PC-3 (cell line): ENCODE results near the gene ABHD12B. TPM values are rescaled to one million over a fixed set of nuclear protein-coding genes. Genes with fewer than 3 reads are reported as not detected.
A peak's percentile ranks its signal among the peaks of the same experiment; 100 is the strongest.

Source experiments
- ATAC-seq: fragments of 200-7000 bp; cut with Tn5 transposase; 2 replicates; pipeline ENCODE4 v1.9.1; 2020; ENCODE audit warnings: mild to moderate bottlenecking, moderate library complexity
- BruUV-seq: library from RNA; stranded (reverse); fragments of 400-500 nt; replicated peaks from 2 replicates; lab custom pipeline; 2021; lab: Mats Ljungman, UMichigan
- CTCF ChIA-PET: fragments of 300-600 bp; sonication (Branson Sonifier 250); formaldehyde crosslinking; loops from one replicate; lab custom pipeline; 2022; ENCODE audit warnings: antibody characterized with exemption; lab: Charles Lee
- POLR2A ChIA-PET: fragments of 300-600 bp; sonication (Branson Sonifier 250); formaldehyde crosslinking; loops from one replicate; lab custom pipeline; 2022; ENCODE audit warnings: antibody characterized with exemption; ENCODE audit not compliant: unreplicated experiment; lab: Charles Lee
- DNase-seq: peaks from one replicate; pipeline ENCODE4 v3.0.0-alpha.2; 2015
- H2AFZ ChIP-seq: fragments of 300-600 bp; sonication (generic); 2 replicates; pipeline ENCODE4 v1.6.0; 2016; ENCODE audit warnings: antibody characterized with exemption, low read length
- H3F3A ChIP-seq: fragments of 300-600 bp; sonication (generic); one replicate; pipeline ENCODE4 v1.6.0; 2017; ENCODE audit warnings: antibody characterized with exemption, low read length, control low read depth, mild to moderate bottlenecking; ENCODE audit not compliant: unreplicated experiment
- H3K27ac ChIP-seq: fragments of 300-600 bp; sonication (generic); 2 replicates; pipeline ENCODE4 v1.5.1; 2016; ENCODE audit warnings: mild to moderate bottlenecking, low read length
- H3K27me3 ChIP-seq: fragments of 300-600 bp; sonication (generic); 2 replicates; pipeline ENCODE4 v1.6.1; 2016; ENCODE audit warnings: low read length, mixed read lengths
- H3K36me3 ChIP-seq: fragments of 300-600 bp; sonication (generic); 2 replicates; pipeline ENCODE4 v1.6.1; 2016; ENCODE audit warnings: low read depth, mixed run types, low read length, mixed read lengths
- H3K4me1 ChIP-seq: fragments of 300-600 bp; sonication (generic); 2 replicates; pipeline ENCODE4 v1.5.1; 2016; ENCODE audit warnings: low read length; ENCODE audit not compliant: insufficient read depth
- H3K4me2 ChIP-seq: fragments of 300-600 bp; sonication (generic); 2 replicates; pipeline ENCODE4 v1.6.0; 2016; ENCODE audit warnings: low read length
- H3K4me3 ChIP-seq: fragments of 300-600 bp; sonication (generic); 2 replicates; pipeline ENCODE4 v1.5.1; 2016; ENCODE audit warnings: mild to moderate bottlenecking, low read length, mixed read lengths
- H3K79me2 ChIP-seq: fragments of 300-600 bp; sonication (generic); 2 replicates; pipeline ENCODE4 v1.6.1; 2017; ENCODE audit warnings: low read length, mixed read lengths
- H3K9ac ChIP-seq: fragments of 300-600 bp; sonication (generic); 2 replicates; pipeline ENCODE4 v1.6.0; 2016; ENCODE audit warnings: mild to moderate bottlenecking, low read length
- H3K9me2 ChIP-seq: fragments of 300-600 bp; sonication (generic); replicated peaks from 2 replicates; pipeline ENCODE4 v1.6.1; 2016; ENCODE audit warnings: mixed run types, low read length, mixed read lengths
- H3K9me3 ChIP-seq: fragments of 300-600 bp; sonication (generic); 2 replicates; pipeline ENCODE4 v1.6.1; 2016; ENCODE audit warnings: low read length, mixed read lengths
- H4K20me1 ChIP-seq: fragments of 300-600 bp; sonication (generic); 2 replicates; pipeline ENCODE4 v1.6.1; 2016; ENCODE audit warnings: low read length, mixed read lengths
- EZH2 ChIP-seq: fragments of 300-600 bp; sonication (generic); IDR thresholded peaks from one replicate; pipeline ENCODE4 v1.6.1; 2017; ENCODE audit warnings: antibody characterized with exemption, mild to moderate bottlenecking, low read length; ENCODE audit not compliant: unreplicated experiment
- EZH2phosphoT487 ChIP-seq: fragments of 300-600 bp; sonication (generic); IDR thresholded peaks from 2 replicates; pipeline ENCODE4 v1.6.1; 2018; ENCODE audit warnings: mild to moderate bottlenecking, antibody characterized with exemption, low read length, borderline replicate concordance
- intact Hi-C: fragments of 100-400 bp; cut with micrococcal nuclease; formaldehyde crosslinking; loops from 2 replicates; pipeline ENCODE4 v1.9.0; 2023
- total RNA-seq: library from RNA; depleted of rRNA; stranded (reverse); fragments of >200 nt; gene quantifications from 2 replicates; pipeline ENCODE4 v1.2.3, GENCODE V29; 2014
- TF ChIP-seq, protein P1 (sequence below): fragments of 300-600 bp; sonication (generic); conservative IDR thresholded peaks from 2 replicates; pipeline ENCODE4 v1.5.1; 2017; ENCODE audit warnings: antibody characterized with exemption, low read depth, mild to moderate bottlenecking, low read length

ABHD12B gene
- total RNA-seq, 1 experiment from 2014 or later, result not detected

GRCh38 chr14:50856660-50857059, 15.2 kb upstream of the ABHD12B start:
- Histone ChIP-seq H3K27ac (no peak overlapping the region), H2AFZ (no peak overlapping the region), H3K27me3 (no peaks in the 10 kb centered on the region), H3K9me3 (no peaks in the 10 kb centered on the region), H3K4me2 (no peak overlapping the region), H3K9me2 (no peaks in the 10 kb centered on the region), H3K79me2 (no peaks in the 10 kb centered on the region), H4K20me1 (no peaks in the 10 kb centered on the region), H3K4me3 (no peak overlapping the region), H3K36me3 (no peaks in the 10 kb centered on the region), H3K9ac (no peak overlapping the region), H3K4me1 (peaks cover 13% of the 10 kb centered on the region), H3F3A (no peaks in the 10 kb centered on the region)
- no TSS peak for BruUV-seq
- intact Hi-C loops, result no loop called here
- ATAC-seq, result no peak
- ChIA-PET CTCF (interaction anchor here (1.2 kb wide), 1 partner anchor 81 kb away, joined by 3 read pairs; no protein-coding TSS in a partner anchor), POLR2A (no interaction called here)
- TF ChIP-seq EZH2phosphoT487 (no peak), EZH2 (no peak)
- TF ChIP-seq, protein P1, sequence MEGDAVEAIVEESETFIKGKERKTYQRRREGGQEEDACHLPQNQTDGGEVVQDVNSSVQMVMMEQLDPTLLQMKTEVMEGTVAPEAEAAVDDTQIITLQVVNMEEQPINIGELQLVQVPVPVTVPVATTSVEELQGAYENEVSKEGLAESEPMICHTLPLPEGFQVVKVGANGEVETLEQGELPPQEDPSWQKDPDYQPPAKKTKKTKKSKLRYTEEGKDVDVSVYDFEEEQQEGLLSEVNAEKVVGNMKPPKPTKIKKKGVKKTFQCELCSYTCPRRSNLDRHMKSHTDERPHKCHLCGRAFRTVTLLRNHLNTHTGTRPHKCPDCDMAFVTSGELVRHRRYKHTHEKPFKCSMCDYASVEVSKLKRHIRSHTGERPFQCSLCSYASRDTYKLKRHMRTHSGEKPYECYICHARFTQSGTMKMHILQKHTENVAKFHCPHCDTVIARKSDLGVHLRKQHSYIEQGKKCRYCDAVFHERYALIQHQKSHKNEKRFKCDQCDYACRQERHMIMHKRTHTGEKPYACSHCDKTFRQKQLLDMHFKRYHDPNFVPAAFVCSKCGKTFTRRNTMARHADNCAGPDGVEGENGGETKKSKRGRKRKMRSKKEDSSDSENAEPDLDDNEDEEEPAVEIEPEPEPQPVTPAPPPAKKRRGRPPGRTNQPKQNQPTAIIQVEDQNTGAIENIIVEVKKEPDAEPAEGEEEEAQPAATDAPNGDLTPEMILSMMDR, result no peak
- no peak for DNase-seq

DNA sequence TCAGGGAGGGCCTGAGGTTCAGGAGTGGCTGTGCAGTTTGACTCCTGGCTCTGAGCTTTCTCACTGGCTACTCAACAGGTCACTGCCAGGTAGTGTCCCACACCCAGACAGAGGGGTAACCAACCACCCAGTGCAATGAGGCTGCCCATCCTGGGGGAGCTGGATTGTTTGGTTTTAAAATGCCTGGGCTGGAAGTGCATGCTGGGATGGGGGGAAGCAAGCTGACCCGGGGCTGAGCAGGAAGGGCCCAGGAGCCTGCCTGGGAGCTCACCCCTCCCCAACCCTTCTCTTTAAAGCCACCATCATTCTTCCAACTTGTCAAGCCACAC, 12.6 kb upstream of the ABHD12B start:
- H3K9me3 ChIP-seq, result no peaks in the 10 kb centered on the region
- H3K9me2 ChIP-seq, result no peaks in the 10 kb centered on the region
- H3K9ac ChIP-seq, result 0 out of 2 replicates have a peak overlapping the region, but pooled peaks have one; percentile 64
- no peaks in the 10 kb centered on the region for H3K36me3 ChIP-seq
- no peaks in the 10 kb centered on the region for H3K27me3 ChIP-seq
- peak overlapping the region; percentile 82 for H3K4me3 ChIP-seq
- peak overlapping the region; percentile 99 for H3K4me2 ChIP-seq
- ATAC-seq (peak; percentile 26; the same call in 1 of the 2 replicates), DNase-seq (peak; percentile 30)
- no peaks in the 10 kb centered on the region for H4K20me1 ChIP-seq
- CTCF ChIA-PET, result interaction anchor here (0.8 to 2.4 kb wide), 6 partner anchors 28 to 313 kb away, joined by 3 to 84 read pairs (median 8); partner anchors contain the start of genes NIN and PYGL
- no peak overlapping the region for H3K27ac ChIP-seq
- no peaks in the 10 kb centered on the region for H3F3A ChIP-seq
- POLR2A ChIA-PET, result interaction anchor here (0.5 to 1.1 kb wide), 3 partner anchors 28 to 547 kb away, joined by 3 to 5 read pairs (median 4); partner anchors contain the start of gene NIN
- peak overlapping the region; percentile 98 for H2AFZ ChIP-seq
- TF ChIP-seq, protein P1, result no peak
- TF ChIP-seq EZH2phosphoT487 (no peak), EZH2 (no peak)
- intact Hi-C loops, result no loop called here
- BruUV-seq, result no TSS peak
- H3K4me1 ChIP-seq, result peaks cover 13% of the 10 kb centered on the region
- H3K79me2 ChIP-seq, result no peaks in the 10 kb centered on the region

DNA sequence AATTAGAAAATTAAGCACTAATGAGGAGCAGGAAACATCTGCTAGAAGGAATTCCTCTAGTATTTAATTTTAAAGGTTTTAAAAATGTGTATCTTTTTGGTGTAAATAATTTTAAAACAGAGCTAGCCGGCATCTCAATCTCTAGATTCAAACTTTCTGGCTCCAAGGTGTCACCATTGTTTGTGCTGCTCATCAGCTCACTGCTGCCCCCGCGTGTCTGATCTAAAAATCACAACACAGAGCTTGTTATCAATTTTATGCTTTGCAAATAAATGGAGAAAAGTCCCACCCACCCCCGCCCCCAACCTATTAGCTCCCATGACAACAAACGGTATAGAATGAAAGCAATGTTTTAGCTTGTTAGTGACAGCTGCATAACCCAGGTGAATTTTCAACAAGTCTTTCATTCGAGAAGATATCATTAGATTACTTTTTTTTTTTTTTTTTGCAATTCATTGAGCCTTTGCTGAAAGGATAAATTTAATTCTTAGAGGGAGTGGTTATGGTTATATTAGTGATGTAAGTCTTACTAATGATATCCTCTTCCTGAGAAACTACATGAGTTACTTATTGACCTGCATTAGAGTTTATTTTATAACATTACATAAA, 11.3 kb upstream of the ABHD12B start:
- peak overlapping the region; percentile 99 for H3K4me2 ChIP-seq
- ATAC-seq (peak; percentile 66), DNase-seq (peak; percentile 96)
- H3K27me3 ChIP-seq, result no peaks in the 10 kb centered on the region
- H4K20me1 ChIP-seq, result no peaks in the 10 kb centered on the region
- TF ChIP-seq EZH2 (no peak), EZH2phosphoT487 (no peak)
- TF ChIP-seq, protein P1, result peak; percentile 72; the same call in 1 of the 2 replicates
- no TSS peak for BruUV-seq
- H2AFZ ChIP-seq, result peak overlapping the region; percentile 98
- peak overlapping the region; percentile 64 for H3K9ac ChIP-seq
- no peaks in the 10 kb centered on the region for H3K36me3 ChIP-seq
- H3K9me2 ChIP-seq, result no peaks in the 10 kb centered on the region
- peaks cover 13% of the 10 kb centered on the region for H3K4me1 ChIP-seq
- ChIA-PET POLR2A (interaction anchor here (0.6 to 1.6 kb wide), 10 partner anchors 17 to 356 kb away, joined by 3 to 13 read pairs (median 5); no protein-coding TSS in a partner anchor), CTCF (interaction anchor here (0.6 to 2.4 kb wide), 42 partner anchors 11 to 1574 kb away, joined by 3 to 84 read pairs (median 6); partner anchors contain the start of gene NIN)
- no peaks in the 10 kb centered on the region for H3K9me3 ChIP-seq
- intact Hi-C loops, result loop anchor here (1.0 to 5.0 kb wide), 11 partner anchors 29 to 317 kb away; partner anchors contain the start of gene NIN
- H3F3A ChIP-seq, result no peaks in the 10 kb centered on the region
- H3K27ac ChIP-seq, result peak overlapping the region; percentile 34
- no peaks in the 10 kb centered on the region for H3K79me2 ChIP-seq
- H3K4me3 ChIP-seq, result peak overlapping the region; percentile 82
